Measurements from ENCODE around the gene BICDL1. TPM values are rescaled to one million over a fixed set of nuclear protein-coding genes. Genes with fewer than 3 reads are reported as not detected.

Gene BICDL1
- total RNA-seq, 1 experiment from 2014 or later = 14.2 TPM

GRCh38 chr12:120101182-120101581 is 112.1 kb downstream of the BICDL1 start:
- Histone ChIP-seq H3K27me3 (replicated peaks; ENCODE audit: control insufficient read depth, insufficient read depth, low read length) (no peaks in the 10 kb centered on the region), H3K4me3 (ENCODE audit: low read depth, low read length) (no peak overlapping the region), H3K4me1 (peaks cover 28% of the 10 kb centered on the region), H3K36me3 (ENCODE audit: control insufficient read depth, insufficient read depth, low read length) (peaks cover 7% of the 10 kb centered on the region), H3K9me3 (no peaks in the 10 kb centered on the region)
- TF ChIP-seq, protein P1, sequence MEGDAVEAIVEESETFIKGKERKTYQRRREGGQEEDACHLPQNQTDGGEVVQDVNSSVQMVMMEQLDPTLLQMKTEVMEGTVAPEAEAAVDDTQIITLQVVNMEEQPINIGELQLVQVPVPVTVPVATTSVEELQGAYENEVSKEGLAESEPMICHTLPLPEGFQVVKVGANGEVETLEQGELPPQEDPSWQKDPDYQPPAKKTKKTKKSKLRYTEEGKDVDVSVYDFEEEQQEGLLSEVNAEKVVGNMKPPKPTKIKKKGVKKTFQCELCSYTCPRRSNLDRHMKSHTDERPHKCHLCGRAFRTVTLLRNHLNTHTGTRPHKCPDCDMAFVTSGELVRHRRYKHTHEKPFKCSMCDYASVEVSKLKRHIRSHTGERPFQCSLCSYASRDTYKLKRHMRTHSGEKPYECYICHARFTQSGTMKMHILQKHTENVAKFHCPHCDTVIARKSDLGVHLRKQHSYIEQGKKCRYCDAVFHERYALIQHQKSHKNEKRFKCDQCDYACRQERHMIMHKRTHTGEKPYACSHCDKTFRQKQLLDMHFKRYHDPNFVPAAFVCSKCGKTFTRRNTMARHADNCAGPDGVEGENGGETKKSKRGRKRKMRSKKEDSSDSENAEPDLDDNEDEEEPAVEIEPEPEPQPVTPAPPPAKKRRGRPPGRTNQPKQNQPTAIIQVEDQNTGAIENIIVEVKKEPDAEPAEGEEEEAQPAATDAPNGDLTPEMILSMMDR (IDR thresholded peaks at IDR 0.05; ENCODE audit: insufficient read depth in 1 of 2, low read depth in 1 of 2, low read length in 1 of 2, severe bottlenecking in 1 of 2, unreplicated experiment in 1 of 2) = no peak
- H3K4me3 Mint-ChIP-seq (ENCODE audit: unreplicated experiment) = no peak overlapping the region
- ChIA-PET POLR2A (no interaction called here), CTCF (no interaction called here)
- no peaks in the 10 kb centered on the region for H3K27me3 Mint-ChIP-seq (ENCODE audit: insufficient read depth, unreplicated experiment)
- peaks cover 20% of the 10 kb centered on the region for H3K4me1 Mint-ChIP-seq (ENCODE audit: low read depth, unreplicated experiment)
- DNase-seq = no peak
- peak overlapping the region; percentile 26 for H3K27ac Mint-ChIP-seq (ENCODE audit: unreplicated experiment)
- no peaks in the 10 kb centered on the region for H3K9me3 Mint-ChIP-seq (ENCODE audit: unreplicated experiment)
- intact Hi-C loops (cut with micrococcal nuclease; ENCODE audit: unreplicated experiment) = no loop called here
- BruUV-seq (replicated peaks) = no TSS peak
- H3K36me3 Mint-ChIP-seq (ENCODE audit: insufficient read depth, unreplicated experiment) = peaks cover 84% of the 10 kb centered on the region

DNA sequence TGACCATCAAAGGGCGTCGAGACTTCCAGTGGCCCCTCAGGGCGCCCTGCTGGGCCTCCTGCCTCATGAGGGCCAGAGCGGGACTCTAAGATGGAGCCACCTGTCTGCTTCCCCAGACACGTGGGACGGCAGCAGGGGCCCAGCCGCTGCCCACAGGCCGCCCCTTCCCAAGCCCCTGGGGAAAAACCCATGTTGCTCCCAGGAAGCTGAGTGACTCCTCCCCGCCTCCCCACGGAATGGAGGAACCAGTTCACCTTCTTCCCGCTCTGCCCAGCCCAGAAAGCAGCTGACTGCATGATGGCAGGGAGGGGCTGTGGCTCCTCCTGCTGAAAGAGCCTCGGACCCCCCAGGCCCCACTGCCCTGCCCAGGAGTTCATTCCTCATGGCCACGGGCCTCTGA is 112.6 kb downstream of the BICDL1 start:
- TF ChIP-seq, protein P1 (IDR thresholded peaks at IDR 0.05; ENCODE audit: insufficient read depth in 1 of 2, low read depth in 1 of 2, low read length in 1 of 2, severe bottlenecking in 1 of 2, unreplicated experiment in 1 of 2) = no peak
- no peaks in the 10 kb centered on the region for H3K27me3 Mint-ChIP-seq (ENCODE audit: insufficient read depth, unreplicated experiment)
- no TSS peak for BruUV-seq (replicated peaks)
- POLR2A ChIA-PET = no interaction called here
- no peaks in the 10 kb centered on the region for H3K9me3 ChIP-seq
- DNase-seq = no peak
- peaks cover 81% of the 10 kb centered on the region for H3K36me3 Mint-ChIP-seq (ENCODE audit: insufficient read depth, unreplicated experiment)
- H3K27me3 ChIP-seq (replicated peaks; ENCODE audit: control insufficient read depth, insufficient read depth, low read length) = no peaks in the 10 kb centered on the region
- no peak overlapping the region for H3K4me3 Mint-ChIP-seq (ENCODE audit: unreplicated experiment)
- H3K27ac Mint-ChIP-seq (ENCODE audit: unreplicated experiment) = peak overlapping the region; percentile 26
- peaks cover 21% of the 10 kb centered on the region for H3K4me1 Mint-ChIP-seq (ENCODE audit: low read depth, unreplicated experiment)
- H3K4me3 ChIP-seq (ENCODE audit: low read depth, low read length) = no peak overlapping the region
- intact Hi-C loops (cut with micrococcal nuclease; ENCODE audit: unreplicated experiment) = no loop called here
- peaks cover 29% of the 10 kb centered on the region for H3K4me1 ChIP-seq
- no peaks in the 10 kb centered on the region for H3K9me3 Mint-ChIP-seq (ENCODE audit: unreplicated experiment)
- H3K36me3 ChIP-seq (ENCODE audit: control insufficient read depth, insufficient read depth, low read length) = peaks cover 7% of the 10 kb centered on the region
- CTCF ChIA-PET = no interaction called here

DNA sequence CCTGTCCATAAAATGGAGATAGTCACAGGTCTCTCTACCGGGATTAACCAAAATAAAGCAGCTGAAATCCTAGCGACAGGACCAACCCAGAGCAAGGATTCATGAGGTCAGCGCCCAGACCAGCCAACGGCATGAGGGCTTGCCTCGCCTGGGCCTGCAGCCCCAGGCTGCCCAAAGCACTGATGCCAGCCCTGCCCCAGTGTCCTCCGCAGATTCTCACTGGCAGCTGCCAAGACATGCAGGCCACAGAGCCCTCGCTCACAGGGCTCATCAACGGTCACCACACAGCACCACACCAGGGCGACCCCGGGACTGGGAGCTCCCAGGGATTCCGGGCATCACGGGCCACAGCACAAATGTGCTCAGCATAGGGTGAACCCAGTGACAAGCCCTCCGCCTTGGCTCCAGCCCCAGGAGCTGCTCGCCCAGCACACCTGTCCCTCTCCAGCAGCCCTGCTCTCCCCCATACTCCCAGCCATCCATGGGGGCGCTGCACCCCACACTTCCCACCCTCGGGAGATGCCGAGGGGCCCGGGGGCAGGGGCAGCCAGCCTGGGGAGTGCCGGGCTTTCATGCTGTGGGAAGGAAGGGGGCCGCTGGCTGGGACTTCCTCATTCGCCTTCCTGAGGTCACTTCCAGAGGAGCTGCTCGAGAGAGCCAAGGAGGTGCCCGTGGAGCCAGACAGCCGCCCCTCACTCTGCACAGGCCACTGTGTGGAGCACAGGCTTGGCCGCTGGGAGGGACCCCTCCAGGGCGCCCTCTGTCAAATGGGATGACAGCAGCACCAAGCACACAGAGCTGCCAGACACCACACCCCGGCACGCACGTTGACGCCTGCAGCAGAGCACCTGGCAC is 113.4 kb downstream of the BICDL1 start:
- H3K4me1 Mint-ChIP-seq (ENCODE audit: low read depth, unreplicated experiment) = peaks cover 21% of the 10 kb centered on the region
- peaks cover 73% of the 10 kb centered on the region for H3K36me3 Mint-ChIP-seq (ENCODE audit: insufficient read depth, unreplicated experiment)
- H3K27me3 Mint-ChIP-seq (ENCODE audit: insufficient read depth, unreplicated experiment) = no peaks in the 10 kb centered on the region
- intact Hi-C loops (cut with micrococcal nuclease; ENCODE audit: unreplicated experiment) = no loop called here
- H3K27ac Mint-ChIP-seq (ENCODE audit: unreplicated experiment) = peak overlapping the region; percentile 26
- Histone ChIP-seq H3K27me3 (replicated peaks; ENCODE audit: control insufficient read depth, insufficient read depth, low read length) (no peaks in the 10 kb centered on the region), H3K4me3 (ENCODE audit: low read depth, low read length) (no peak overlapping the region), H3K36me3 (ENCODE audit: control insufficient read depth, insufficient read depth, low read length) (peaks cover 7% of the 10 kb centered on the region), H3K9me3 (no peaks in the 10 kb centered on the region), H3K4me1 (peaks cover 29% of the 10 kb centered on the region)
- H3K4me3 Mint-ChIP-seq (ENCODE audit: unreplicated experiment) = no peak overlapping the region
- no peaks in the 10 kb centered on the region for H3K9me3 Mint-ChIP-seq (ENCODE audit: unreplicated experiment)
- ChIA-PET POLR2A (no interaction called here), CTCF (no interaction called here)
- BruUV-seq (replicated peaks) = no TSS peak
- TF ChIP-seq, protein P1 (IDR thresholded peaks at IDR 0.05; ENCODE audit: insufficient read depth in 1 of 2, low read depth in 1 of 2, low read length in 1 of 2, severe bottlenecking in 1 of 2, unreplicated experiment in 1 of 2) = no peak
- DNase-seq = no peak
